ENCODE measurements around the gene HIGD1A.

GRCh38 chr3:42831321-42831713, 27.0 kb upstream of the HIGD1A start:
- no peak for TF ChIP-seq CTCF (IDR thresholded peaks at IDR 0.05; ENCODE audit: poor library complexity, severe bottlenecking)
- no peak for TF ChIP-seq POLR2AphosphoS5 (IDR thresholded peaks at IDR 0.05)
- no peak for TF ChIP-seq MXI1 (conservative IDR thresholded peaks at IDR 0.05; ENCODE audit: poor library complexity, severe bottlenecking)
- no peak for TF ChIP-seq EZH2 (IDR thresholded peaks at IDR 0.05; ENCODE audit: borderline replicate concordance, insufficient read depth, low read length, poor library complexity, severe bottlenecking)
- TF ChIP-seq RAD21 (conservative IDR thresholded peaks at IDR 0.05) = no peak

Data from neural cell (in vitro differentiated cells).